GM10266 (cell line): ENCODE data around the gene KDM5A.

Experiments used
- DNase-seq: peaks from one replicate; pipeline ENCODE4 v3.0.0; 2012; ENCODE audit errors: extremely low spot score
- CTCF ChIP-seq: IDR thresholded peaks from 2 replicates; pipeline ENCODE4 v1.5.1; 2012; ENCODE audit warnings: mild to moderate bottlenecking, low read depth; ENCODE audit not compliant: control insufficient read depth, insufficient read depth; ENCODE audit errors: missing control alignments

KDM5A gene

GRCh38 chr12:265096-265495, 124.0 kb downstream of the KDM5A start:
- TF ChIP-seq CTCF, result no peak
- DNase-seq, result no peak

GRCh38 chr12:264269-264668, 124.9 kb downstream of the KDM5A start:
- no peak for TF ChIP-seq CTCF
- DNase-seq, result no peak

- no peak for TF ChIP-seq CTCF
- no peak for DNase-seq
Observed at GRCh38 chr12:263574-263973, 125.5 kb downstream of the KDM5A start.

GRCh38 chr12:262817-263216, 126.3 kb downstream of the KDM5A start, which contains the start of gene SLC6A13:
Gene SLC6A13 (minus strand): TSS chr12:262836. CDS start chr12:260052, 2,784 bp downstream.
- DNase-seq, result no peak

GRCh38 chr12:262113-262512, 127.0 kb downstream of the KDM5A start:
- no peak for TF ChIP-seq CTCF
- DNase-seq, result no peak

More at GRCh38 chr12:262817-263216, 126.3 kb downstream of the KDM5A start, which contains the start of gene SLC6A13:
- no peak for TF ChIP-seq CTCF

- TF ChIP-seq CTCF, result no peak
- DNase-seq, result no peak
Observed at GRCh38 chr12:257521-258321, 131.4 kb downstream of the KDM5A start.

- no peak for DNase-seq
- no peak for TF ChIP-seq CTCF
Observed at GRCh38 chr12:256958-257357, 132.2 kb downstream of the KDM5A start.
